Mesenchymal stem cell (in vitro differentiated cells and primary cell): Measurements from ENCODE around the gene THAP4.

Source experiments
- DNase-seq: peaks from one replicate; pipeline ENCODE4 v3.0.0-alpha.2; 2013
- H2AFZ ChIP-seq: one replicate; pipeline ENCODE4 v1.6.1; 2013; ENCODE audit warnings: low read depth, mild to moderate bottlenecking, control low read depth, inconsistent platforms, low read length, moderate library complexity
- H2AK5ac ChIP-seq: 2 replicates; pipeline ENCODE4 v1.6.1; 2013; ENCODE audit warnings: low read length, moderate library complexity, mild to moderate bottlenecking, inconsistent platforms; ENCODE audit not compliant: severe bottlenecking
- H2BK120ac ChIP-seq: one replicate; pipeline ENCODE4 v1.6.1; 2013; ENCODE audit warnings: low read depth, mild to moderate bottlenecking, inconsistent platforms, low read length, moderate library complexity
- H2BK12ac ChIP-seq, 2 experiments: one replicate each; pipeline ENCODE4 v1.6.1; 2013; ENCODE audit warnings: inconsistent platforms in 2 of 2, low read length in 2 of 2, mild to moderate bottlenecking in 2 of 2, moderate library complexity in 2 of 2, control low read depth in 1 of 2
- H2BK15ac ChIP-seq: one replicate; pipeline ENCODE4 v1.6.1; 2013; ENCODE audit warnings: mild to moderate bottlenecking, low read depth, inconsistent platforms; ENCODE audit not compliant: poor library complexity, severe bottlenecking
- H2BK5ac ChIP-seq: 2 replicates; pipeline ENCODE4 v1.6.1; 2013; ENCODE audit warnings: low read depth, mild to moderate bottlenecking, low read length, control low read depth, inconsistent platforms; ENCODE audit not compliant: poor library complexity, severe bottlenecking
- H3K14ac ChIP-seq, 2 experiments: one replicate each; pipeline ENCODE4 v1.6.1; 2013; ENCODE audit warnings: inconsistent platforms in 2 of 2, low read length in 2 of 2, control low read depth in 1 of 2, mild to moderate bottlenecking in 1 of 2, moderate library complexity in 1 of 2
- H3K18ac ChIP-seq, 2 experiments: one replicate each; pipeline ENCODE4 v1.6.1; 2013; ENCODE audit warnings: inconsistent platforms in 2 of 2, low read length in 2 of 2, control low read depth in 1 of 2, low read depth in 1 of 2, mild to moderate bottlenecking in 1 of 2
- H3K23ac ChIP-seq, 2 experiments: one replicate each; pipeline ENCODE4 v1.6.1; 2013; ENCODE audit warnings: inconsistent platforms in 2 of 2, low read length in 2 of 2, mild to moderate bottlenecking in 2 of 2, moderate library complexity in 2 of 2, control low read depth in 1 of 2
- H3K27ac ChIP-seq: 2 replicates; pipeline ENCODE4 v1.5.1; 2013; ENCODE audit warnings: mild to moderate bottlenecking, moderate library complexity, low read length, control low read depth, inconsistent platforms; ENCODE audit not compliant: poor library complexity, severe bottlenecking
- H3K27me3 ChIP-seq, 2 experiments: 2 replicates each; pipeline versions ENCODE4 v1.6.1 to v1.7.0; 2013; ENCODE audit warnings: low read length in 2 of 2, mild to moderate bottlenecking in 2 of 2, moderate library complexity in 2 of 2, control low read depth in 1 of 2, inconsistent platforms in 1 of 2; ENCODE audit not compliant: control insufficient read depth in 1 of 2, insufficient read depth in 1 of 2
- H3K36me3 ChIP-seq, 2 experiments: 2 replicates each; pipeline versions ENCODE4 v1.6.1 to v1.7.0; 2013; ENCODE audit warnings: low read length in 2 of 2, control low read depth in 1 of 2, inconsistent platforms in 1 of 2, low read depth in 1 of 2, mild to moderate bottlenecking in 1 of 2; ENCODE audit not compliant: insufficient read depth in 2 of 2, control insufficient read depth in 1 of 2
- H3K4ac ChIP-seq, 2 experiments: one replicate each; pipeline ENCODE4 v1.6.1; 2013; ENCODE audit warnings: inconsistent platforms in 2 of 2, low read length in 2 of 2, mild to moderate bottlenecking in 2 of 2, moderate library complexity in 2 of 2, control low read depth in 1 of 2, low read depth in 1 of 2
- H3K4me1 ChIP-seq: 2 replicates; pipeline ENCODE4 v1.6.1; 2013; ENCODE audit warnings: low read depth, low read length, control low read depth; ENCODE audit not compliant: control insufficient read depth, insufficient read depth
- H3K4me2 ChIP-seq: 2 replicates; pipeline ENCODE4 v1.6.1; 2013; ENCODE audit warnings: low read length, mild to moderate bottlenecking, inconsistent platforms; ENCODE audit not compliant: poor library complexity, severe bottlenecking
- H3K4me3 ChIP-seq, 2 experiments: 2 replicates each; pipeline versions ENCODE4 v1.5.1 to v1.7.0; 2013; ENCODE audit warnings: low read length in 2 of 2, mild to moderate bottlenecking in 2 of 2, control low read depth in 1 of 2, low read depth in 1 of 2; ENCODE audit not compliant: insufficient read depth in 1 of 2
- H3K79me1 ChIP-seq: replicated peaks from 2 replicates; pipeline ENCODE4 v1.6.1; 2013; ENCODE audit warnings: mild to moderate bottlenecking, control low read depth, low read length, inconsistent platforms; ENCODE audit not compliant: poor library complexity, severe bottlenecking
- H3K9ac ChIP-seq: 2 replicates; pipeline ENCODE4 v1.7.0; 2013; ENCODE audit warnings: mild to moderate bottlenecking, low read length, moderate library complexity
- H3K9me3 ChIP-seq: 2 replicates; pipeline ENCODE4 v1.7.0; 2013; ENCODE audit warnings: mild to moderate bottlenecking, low read length; ENCODE audit not compliant: control insufficient read depth
- H4K8ac ChIP-seq: one replicate; pipeline ENCODE4 v1.6.1; 2013; ENCODE audit warnings: inconsistent platforms, mild to moderate bottlenecking, low read length, moderate library complexity
- H4K91ac ChIP-seq: one replicate; pipeline ENCODE4 v1.6.1; 2013; ENCODE audit warnings: mild to moderate bottlenecking, low read length, inconsistent platforms
- WGBS: methylation state at CpG from one replicate; pipeline ENCODE4 v1.1.7; 2013; ENCODE audit warnings: mixed read lengths; 5-methylcytosine and 5-hydroxymethylcytosine counted together

The THAP4 gene

GRCh38 chr2:241597561-241597960 lies 39.4 kb downstream of the THAP4 start:
- no peak overlapping the region for H3K18ac ChIP-seq
- peaks cover 20% of the 10 kb centered on the region for H3K79me1 ChIP-seq
- no peak overlapping the region for H3K23ac ChIP-seq
- H3K9ac ChIP-seq: no peak overlapping the region
- no peak overlapping the region for H2AK5ac ChIP-seq
- no peak overlapping the region for H3K4me2 ChIP-seq
- no peaks in the 10 kb centered on the region for H3K27me3 ChIP-seq
- no peaks in the 10 kb centered on the region for H3K9me3 ChIP-seq
- DNase-seq: no peak
- 99% methylated on average over 5 of the region's 6 CpGs for WGBS
- no peak overlapping the region for H4K91ac ChIP-seq
- H3K27ac ChIP-seq: no peak overlapping the region
- H2BK12ac ChIP-seq: no peak overlapping the region
- no peak overlapping the region for H2BK5ac ChIP-seq
- H3K4ac ChIP-seq: no peak overlapping the region
- H3K36me3 ChIP-seq: peaks cover 44 to 66% of the 10 kb centered on the region in 2 experiments
- no peak overlapping the region for H2AFZ ChIP-seq
- no peak overlapping the region for H4K8ac ChIP-seq
- H3K14ac ChIP-seq: no peak overlapping the region
- no peak overlapping the region for H2BK120ac ChIP-seq
- H2BK15ac ChIP-seq: no peak overlapping the region
- no peak overlapping the region for H3K4me3 ChIP-seq
- H3K4me1 ChIP-seq: peaks cover 4% of the 10 kb centered on the region

DNA sequence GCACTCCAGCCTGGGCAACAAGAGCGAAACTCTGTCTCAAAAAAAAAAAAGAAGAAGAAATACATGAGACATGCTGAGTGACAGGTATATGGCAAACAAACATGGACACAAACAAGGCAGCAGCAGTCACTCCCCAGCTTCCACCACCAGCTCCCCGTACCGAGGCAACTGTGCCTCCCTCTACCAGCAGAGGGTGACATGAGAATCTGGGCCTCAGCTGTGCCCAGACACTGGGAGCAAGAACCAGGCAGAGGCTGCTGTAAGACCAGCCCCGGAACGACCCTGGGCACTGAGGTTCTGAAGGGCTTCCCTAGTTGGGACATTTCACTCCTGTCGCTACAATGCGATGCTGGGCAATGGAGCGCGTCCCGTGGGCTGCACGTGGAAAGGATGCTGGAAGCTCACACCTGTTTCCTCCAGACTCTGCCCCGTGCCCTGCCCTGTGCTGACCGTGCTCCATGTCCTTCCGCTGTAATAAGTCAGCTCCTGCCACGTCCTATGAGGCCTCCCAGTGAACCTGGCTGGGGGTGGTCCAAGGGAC lies 41.3 kb downstream of the THAP4 start:
- Histone ChIP-seq H3K18ac (no peak overlapping the region), H3K9me3 (no peaks in the 10 kb centered on the region), H3K4me1 (no peaks in the 10 kb centered on the region), H2BK12ac (no peak overlapping the region), H3K9ac (no peak overlapping the region), H2AFZ (no peak overlapping the region), H3K4me3 (no peak overlapping the region), H4K8ac (no peak overlapping the region), H3K79me1 (peaks cover 24% of the 10 kb centered on the region), H2BK15ac (no peak overlapping the region), H3K4ac (no peak overlapping the region), H3K23ac (no peak overlapping the region), H2BK5ac (no peak overlapping the region), H2AK5ac (no peak overlapping the region), H3K36me3 (peaks cover 39 to 65% of the 10 kb centered on the region in 2 experiments), H4K91ac (no peak overlapping the region), H2BK120ac (no peak overlapping the region), H3K27ac (no peak overlapping the region), H3K14ac (no peak overlapping the region), H3K4me2 (no peak overlapping the region), H3K27me3 (no peaks in the 10 kb centered on the region)
- WGBS: 94% methylated on average over 14 of the region's 15 CpGs
- no peak for DNase-seq

DNA sequence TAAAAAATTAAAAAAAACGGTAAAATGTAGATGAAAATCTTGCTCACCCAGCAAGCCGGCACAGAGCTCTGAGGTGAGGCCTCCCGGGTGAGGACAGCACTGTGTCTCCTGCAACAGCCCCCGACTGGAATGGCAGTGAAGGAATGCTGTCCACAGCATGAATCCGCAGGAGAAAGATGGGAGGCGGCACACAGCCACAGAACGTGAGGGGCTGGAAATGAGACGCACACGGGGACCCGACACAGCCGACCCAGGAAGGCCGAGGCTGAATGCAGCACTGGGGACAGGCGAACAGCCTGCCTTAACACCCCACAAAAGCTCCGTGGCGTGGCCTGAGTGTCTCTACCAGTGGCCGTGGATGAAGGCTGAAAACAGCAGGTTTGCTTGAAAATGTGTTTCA lies 43.7 kb downstream of the THAP4 start:
- H2BK5ac ChIP-seq: no peak overlapping the region
- H4K8ac ChIP-seq: no peak overlapping the region
- no peaks in the 10 kb centered on the region for H3K27me3 ChIP-seq
- H3K4ac ChIP-seq: no peak overlapping the region
- no peak overlapping the region for H3K14ac ChIP-seq
- no peak overlapping the region for H2AFZ ChIP-seq
- no peak overlapping the region for H3K4me3 ChIP-seq
- no peak overlapping the region for H2AK5ac ChIP-seq
- no peak for DNase-seq
- no peak overlapping the region for H3K23ac ChIP-seq
- H3K9ac ChIP-seq: no peak overlapping the region
- no peak overlapping the region for H2BK12ac ChIP-seq
- H3K36me3 ChIP-seq: peaks cover 51 to 61% of the 10 kb centered on the region in 2 experiments
- no peak overlapping the region for H3K27ac ChIP-seq
- H3K9me3 ChIP-seq: peaks cover 14% of the 10 kb centered on the region
- peak overlapping the region; percentile 67 for H4K91ac ChIP-seq
- H3K79me1 ChIP-seq: peaks cover 28% of the 10 kb centered on the region
- no peak overlapping the region for H2BK15ac ChIP-seq
- H2BK120ac ChIP-seq: no peak overlapping the region
- no peaks in the 10 kb centered on the region for H3K4me1 ChIP-seq
- WGBS: 98% methylated on average over 15 of the region's 16 CpGs
- H3K4me2 ChIP-seq: no peak overlapping the region
- H3K18ac ChIP-seq: no peak overlapping the region

DNA sequence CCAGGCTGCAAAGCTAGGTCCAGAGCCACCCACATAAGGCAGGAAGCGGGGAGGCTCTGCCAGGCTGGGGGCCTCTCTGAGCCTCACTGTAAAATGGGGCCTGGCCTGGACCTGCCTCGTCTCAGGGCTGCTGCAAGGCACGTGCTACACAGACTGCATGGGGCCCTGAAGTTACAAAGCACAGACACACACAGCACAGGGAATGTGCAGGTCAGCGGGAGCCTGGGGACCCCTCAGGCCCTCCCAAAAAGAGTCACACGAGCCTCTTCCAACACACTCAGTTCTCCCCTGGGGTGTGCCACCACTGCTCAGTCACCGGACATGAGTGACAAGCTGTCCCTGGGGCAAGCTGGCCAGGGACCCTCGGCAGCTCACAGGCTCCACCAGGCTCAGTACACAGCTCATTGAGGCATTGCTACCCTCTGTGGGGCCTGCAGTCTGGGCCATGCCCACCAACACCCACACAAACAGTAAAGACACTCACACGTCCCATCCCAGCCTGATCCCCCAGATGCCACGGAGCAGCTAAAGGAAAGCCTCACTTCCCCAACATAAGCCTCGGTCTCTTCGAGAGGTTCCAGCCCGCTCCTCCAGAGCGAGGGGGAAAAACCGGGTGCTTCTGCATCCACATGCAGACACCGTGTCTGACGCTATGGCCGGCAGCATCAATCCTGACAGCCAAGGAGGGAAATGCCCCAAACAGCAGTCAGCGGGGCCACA lies 44.7 kb downstream of the THAP4 start:
- DNase-seq: no peak
- Histone ChIP-seq H3K36me3 (peaks cover 48 to 60% of the 10 kb centered on the region in 2 experiments), H2BK5ac (no peak overlapping the region), H3K27ac (no peak overlapping the region), H3K9me3 (peaks cover 23% of the 10 kb centered on the region), H3K14ac (no peak overlapping the region), H2BK15ac (no peak overlapping the region), H3K4ac (no peak overlapping the region), H3K4me1 (no peaks in the 10 kb centered on the region), H2AK5ac (no peak overlapping the region), H4K91ac (no peak overlapping the region), H3K18ac (no peak overlapping the region), H2BK120ac (no peak overlapping the region), H2BK12ac (no peak overlapping the region), H4K8ac (no peak overlapping the region), H3K27me3 (no peaks in the 10 kb centered on the region), H3K4me2 (no peak overlapping the region), H2AFZ (no peak overlapping the region), H3K79me1 (peaks cover 23% of the 10 kb centered on the region), H3K4me3 (no peak overlapping the region), H3K23ac (no peak overlapping the region), H3K9ac (no peak overlapping the region)
- 95% methylated on average over 18 of the region's 18 CpGs for WGBS
